Loucy (cell line): ENCODE results near the gene YEATS4.

Experiments
- H2AFZ ChIP-seq: fragments of 200-600 bp; sonication (generic); 2 replicates; pipeline ENCODE4 v1.6.0; 2016; ENCODE audit warnings: antibody characterized with exemption, mild to moderate bottlenecking, low read length, moderate library complexity
- H3F3A ChIP-seq: fragments of 200-600 bp; 2 replicates; pipeline ENCODE4 v1.6.0; 2016; ENCODE audit warnings: antibody characterized with exemption, low read depth, mild to moderate bottlenecking
- H3K27me3 ChIP-seq: fragments of 200-600 bp; sonication (generic); 2 replicates; pipeline ENCODE4 v1.6.1; 2014; ENCODE audit warnings: low read length, mild to moderate bottlenecking; ENCODE audit not compliant: insufficient read depth, poor library complexity, severe bottlenecking
- H3K36me3 ChIP-seq: fragments of 200-600 bp; sonication (generic); 2 replicates; pipeline ENCODE4 v1.6.1; 2016; ENCODE audit warnings: low read length; ENCODE audit not compliant: insufficient read depth
- H3K4me1 ChIP-seq: fragments of 200-600 bp; sonication (generic); 2 replicates; pipeline ENCODE4 v1.5.1; 2014; ENCODE audit warnings: low read length, mild to moderate bottlenecking; ENCODE audit not compliant: insufficient read depth, poor library complexity, severe bottlenecking
- H3K4me2 ChIP-seq: fragments of 200-600 bp; sonication (generic); 2 replicates; pipeline ENCODE4 v1.6.0; 2014; ENCODE audit warnings: antibody characterized with exemption, low read length, low read depth, mild to moderate bottlenecking; ENCODE audit not compliant: poor library complexity, severe bottlenecking
- H3K4me3 ChIP-seq: fragments of 200-600 bp; sonication (generic); 2 replicates; pipeline ENCODE4 v1.5.1; 2014; ENCODE audit warnings: low read length, mild to moderate bottlenecking, mixed read lengths; ENCODE audit not compliant: poor library complexity, severe bottlenecking
- H3K79me2 ChIP-seq: fragments of 200-600 bp; sonication (generic); 2 replicates; pipeline ENCODE4 v1.6.1; 2014; ENCODE audit warnings: low read length; ENCODE audit not compliant: insufficient read depth
- H3K9ac ChIP-seq: fragments of 200-600 bp; sonication (generic); 2 replicates; pipeline ENCODE4 v1.6.0; 2014; ENCODE audit warnings: mild to moderate bottlenecking, low read depth, low read length, moderate library complexity; ENCODE audit not compliant: poor library complexity, severe bottlenecking
- H3K9me2 ChIP-seq: fragments of 200-600 bp; sonication (generic); replicated peaks from 2 replicates; pipeline ENCODE4 v1.6.1; 2016; ENCODE audit warnings: low read depth, low read length, mixed read lengths
- H3K9me3 ChIP-seq: fragments of 200-600 bp; sonication (generic); 2 replicates; pipeline ENCODE4 v1.6.1; 2014; ENCODE audit warnings: mild to moderate bottlenecking, antibody characterized with exemption, low read length, low read depth; ENCODE audit not compliant: insufficient read depth
- H4K20me1 ChIP-seq: fragments of 200-600 bp; sonication (generic); 2 replicates; pipeline ENCODE4 v1.6.0; 2014; ENCODE audit warnings: antibody characterized with exemption, low read length, mild to moderate bottlenecking; ENCODE audit not compliant: insufficient read depth, poor library complexity, severe bottlenecking
- EZH2phosphoT487 ChIP-seq: fragments of 200-600 bp; IDR thresholded peaks from 2 replicates; pipeline ENCODE4 v1.6.1; 2018; ENCODE audit warnings: antibody characterized with exemption, mild to moderate bottlenecking, moderate library complexity, borderline replicate concordance
- TF ChIP-seq, protein P1 (sequence below): fragments of 200-600 bp; sonication (generic); conservative IDR thresholded peaks from 2 replicates; pipeline ENCODE4 v1.5.1; 2014; ENCODE audit warnings: mild to moderate bottlenecking, antibody characterized with exemption, low read length

YEATS4 gene

DNA sequence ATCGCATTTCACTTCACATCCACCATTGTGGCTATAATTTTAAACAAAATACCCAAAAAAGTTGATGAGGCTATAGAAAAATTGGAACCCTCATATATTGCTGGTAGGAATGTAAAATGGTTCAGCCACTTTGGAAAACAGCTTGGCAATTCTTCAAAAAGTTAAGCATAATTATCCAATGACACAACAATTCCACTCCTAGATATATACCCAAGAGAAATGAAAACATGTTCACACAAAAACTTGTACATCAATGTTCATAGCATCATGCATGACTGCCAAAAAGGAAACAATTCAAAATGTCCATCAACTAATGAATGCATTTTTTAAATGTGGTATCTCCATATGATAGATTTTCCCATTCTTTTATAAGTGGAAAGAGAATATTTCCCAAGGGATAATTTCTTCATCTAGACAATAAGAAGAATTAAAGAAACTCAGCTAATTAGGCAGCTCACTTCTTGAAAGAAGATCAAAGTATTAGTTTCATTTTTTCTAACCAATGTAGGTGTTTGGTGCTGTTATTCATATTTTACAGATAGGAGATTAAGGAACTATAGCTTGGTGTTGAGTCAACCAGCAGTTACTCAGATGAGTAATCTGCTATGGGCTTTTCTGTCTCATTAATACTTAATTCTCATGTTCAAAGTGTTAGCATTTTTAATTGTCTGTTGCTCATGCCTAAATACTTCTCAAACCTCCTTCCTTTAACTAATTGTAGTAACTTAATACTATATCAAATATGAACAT is 32.8 kb downstream of the YEATS4 start:
- no peak overlapping the region for H3K4me2 ChIP-seq
- H3K4me3 ChIP-seq, result no peak overlapping the region
- H3K9me3 ChIP-seq, result no peaks in the 10 kb centered on the region; the same call in 1 of the 2 replicates
- H3K9me2 ChIP-seq, result no peaks in the 10 kb centered on the region
- H3K27me3 ChIP-seq, result no peaks in the 10 kb centered on the region
- no peak for TF ChIP-seq EZH2phosphoT487
- TF ChIP-seq, protein P1, sequence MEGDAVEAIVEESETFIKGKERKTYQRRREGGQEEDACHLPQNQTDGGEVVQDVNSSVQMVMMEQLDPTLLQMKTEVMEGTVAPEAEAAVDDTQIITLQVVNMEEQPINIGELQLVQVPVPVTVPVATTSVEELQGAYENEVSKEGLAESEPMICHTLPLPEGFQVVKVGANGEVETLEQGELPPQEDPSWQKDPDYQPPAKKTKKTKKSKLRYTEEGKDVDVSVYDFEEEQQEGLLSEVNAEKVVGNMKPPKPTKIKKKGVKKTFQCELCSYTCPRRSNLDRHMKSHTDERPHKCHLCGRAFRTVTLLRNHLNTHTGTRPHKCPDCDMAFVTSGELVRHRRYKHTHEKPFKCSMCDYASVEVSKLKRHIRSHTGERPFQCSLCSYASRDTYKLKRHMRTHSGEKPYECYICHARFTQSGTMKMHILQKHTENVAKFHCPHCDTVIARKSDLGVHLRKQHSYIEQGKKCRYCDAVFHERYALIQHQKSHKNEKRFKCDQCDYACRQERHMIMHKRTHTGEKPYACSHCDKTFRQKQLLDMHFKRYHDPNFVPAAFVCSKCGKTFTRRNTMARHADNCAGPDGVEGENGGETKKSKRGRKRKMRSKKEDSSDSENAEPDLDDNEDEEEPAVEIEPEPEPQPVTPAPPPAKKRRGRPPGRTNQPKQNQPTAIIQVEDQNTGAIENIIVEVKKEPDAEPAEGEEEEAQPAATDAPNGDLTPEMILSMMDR, result no peak
- H4K20me1 ChIP-seq, result no peaks in the 10 kb centered on the region
- no peak overlapping the region for H2AFZ ChIP-seq
- no peak overlapping the region for H3K9ac ChIP-seq
- H3F3A ChIP-seq, result no peaks in the 10 kb centered on the region
- H3K36me3 ChIP-seq, result peaks cover 57% of the 10 kb centered on the region
- H3K79me2 ChIP-seq, result peaks cover 6% of the 10 kb centered on the region; the same call in 1 of the 2 replicates
- no peaks in the 10 kb centered on the region for H3K4me1 ChIP-seq

DNA sequence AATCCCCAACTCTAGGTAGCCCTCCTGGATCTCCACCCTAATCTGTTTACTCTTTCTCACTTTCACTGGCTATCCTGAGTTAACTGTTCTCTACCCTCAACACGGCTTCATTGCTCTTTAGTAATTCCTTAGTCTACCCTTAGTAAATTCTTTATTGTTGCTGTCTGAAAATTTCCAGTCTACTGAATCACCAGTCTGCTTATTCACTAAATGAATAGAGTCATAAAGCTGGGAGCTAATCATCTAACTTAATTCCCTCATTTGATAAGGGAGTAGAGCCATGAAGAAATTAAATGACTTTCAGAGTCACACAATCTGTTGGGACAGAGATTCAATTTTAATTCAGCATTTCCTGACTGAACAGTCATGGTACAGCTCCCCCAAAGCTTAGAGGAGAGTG is 36.5 kb downstream of the YEATS4 start:
- H3K36me3 ChIP-seq, result peaks cover 44% of the 10 kb centered on the region; the same call in 1 of the 2 replicates
- H3K9me3 ChIP-seq, result no peaks in the 10 kb centered on the region; the same call in 1 of the 2 replicates
- no peak overlapping the region for H2AFZ ChIP-seq
- H3K9ac ChIP-seq, result no peak overlapping the region
- H3K4me3 ChIP-seq, result no peak overlapping the region
- H3K79me2 ChIP-seq, result no peaks in the 10 kb centered on the region
- H3K4me2 ChIP-seq, result no peak overlapping the region
- H3K27me3 ChIP-seq, result no peaks in the 10 kb centered on the region
- no peaks in the 10 kb centered on the region for H3F3A ChIP-seq
- TF ChIP-seq, protein P1, result no peak
- no peak for TF ChIP-seq EZH2phosphoT487
- no peaks in the 10 kb centered on the region for H3K4me1 ChIP-seq
- no peaks in the 10 kb centered on the region for H4K20me1 ChIP-seq
- no peaks in the 10 kb centered on the region for H3K9me2 ChIP-seq

DNA sequence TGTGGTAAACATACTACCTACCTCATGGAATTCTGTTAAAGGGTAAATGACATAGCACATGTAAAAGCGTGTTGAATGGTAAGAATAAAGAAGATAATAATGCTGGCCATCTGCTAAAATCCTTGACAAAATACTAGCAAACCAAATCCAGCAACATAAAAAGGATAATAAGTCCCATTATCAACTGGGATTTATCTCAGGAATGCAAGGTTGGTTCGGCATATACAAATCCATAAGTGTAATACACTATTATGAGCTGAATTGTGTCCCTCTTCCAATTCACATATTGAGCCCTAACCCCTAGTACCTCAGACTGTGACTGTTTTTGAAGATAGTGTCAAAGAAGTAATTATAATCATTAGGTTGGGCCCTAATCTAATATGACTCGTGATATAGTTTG is 37.4 kb downstream of the YEATS4 start:
- peaks cover 35% of the 10 kb centered on the region; the same call in 1 of the 2 replicates for H3K36me3 ChIP-seq
- H3K9ac ChIP-seq, result no peak overlapping the region
- no peak overlapping the region for H2AFZ ChIP-seq
- no peaks in the 10 kb centered on the region for H3K9me2 ChIP-seq
- H3K4me1 ChIP-seq, result no peaks in the 10 kb centered on the region
- no peak for TF ChIP-seq EZH2phosphoT487
- TF ChIP-seq, protein P1, result no peak
- no peaks in the 10 kb centered on the region for H4K20me1 ChIP-seq
- H3K9me3 ChIP-seq, result no peaks in the 10 kb centered on the region; the same call in 1 of the 2 replicates
- H3K27me3 ChIP-seq, result no peaks in the 10 kb centered on the region
- no peak overlapping the region for H3K4me2 ChIP-seq
- H3K4me3 ChIP-seq, result no peak overlapping the region
- no peaks in the 10 kb centered on the region for H3K79me2 ChIP-seq
- no peaks in the 10 kb centered on the region for H3F3A ChIP-seq
